NCI-H526 treated with DMSO at 0.1 percent for 48 hours (cell line): ENCODE results near the gene CHCHD3.
"Not testable (repeated sequence)": the region's sequence is repeated elsewhere in the genome, so short reads cannot be mapped to it uniquely, and the experiment has no call there.

ENCODE experiments used
- DNase-seq: peaks from one replicate; lab custom pipeline; 2025; lab: John Stamatoyannopoulos, UW

The CHCHD3 gene

GRCh38 chr7:132904209-132904608 lies 177.7 kb downstream of the CHCHD3 start:
- no peak for DNase-seq

DNA sequence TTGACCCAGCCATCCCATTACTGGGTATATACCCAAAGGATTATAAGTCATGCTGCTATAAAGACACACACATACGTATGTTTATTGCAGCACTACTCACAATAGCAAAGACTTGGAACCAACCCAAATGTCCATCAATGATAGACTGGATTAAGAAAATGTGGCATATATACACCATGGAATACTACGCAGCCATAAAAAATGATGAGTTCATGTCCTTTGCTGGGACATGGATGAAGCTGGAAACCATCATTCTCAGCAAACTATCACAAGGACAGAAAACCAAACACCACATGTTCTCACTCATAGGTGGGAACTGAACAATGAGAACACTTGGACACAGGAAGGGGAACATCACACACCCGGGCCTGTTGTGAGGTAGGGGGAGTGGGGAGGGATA lies 179.6 kb downstream of the CHCHD3 start:
- DNase-seq, result not testable (repeated sequence)

- DNase-seq, result no peak
Measured at GRCh38 chr7:132901241-132901640, 180.6 kb downstream of the CHCHD3 start.

DNA sequence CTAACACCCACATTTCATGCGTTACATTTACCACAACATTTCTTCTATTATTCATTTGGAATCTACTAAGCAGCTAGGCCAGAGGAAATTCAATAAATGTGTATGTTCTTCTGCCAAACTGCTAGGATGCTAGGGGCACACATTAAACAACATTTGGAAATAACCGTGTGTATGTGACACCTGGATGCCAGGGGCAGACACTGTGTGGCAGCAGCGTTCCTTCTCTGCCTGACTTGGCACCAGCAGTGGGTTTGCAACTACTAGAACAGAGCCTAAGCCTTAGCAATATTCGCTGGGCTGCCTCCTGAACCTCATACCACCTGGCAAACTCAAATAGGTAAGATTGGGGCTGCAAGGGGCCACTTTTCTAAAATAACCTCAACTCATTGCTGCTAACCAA lies 182.1 kb downstream of the CHCHD3 start:
- no peak for DNase-seq

DNA sequence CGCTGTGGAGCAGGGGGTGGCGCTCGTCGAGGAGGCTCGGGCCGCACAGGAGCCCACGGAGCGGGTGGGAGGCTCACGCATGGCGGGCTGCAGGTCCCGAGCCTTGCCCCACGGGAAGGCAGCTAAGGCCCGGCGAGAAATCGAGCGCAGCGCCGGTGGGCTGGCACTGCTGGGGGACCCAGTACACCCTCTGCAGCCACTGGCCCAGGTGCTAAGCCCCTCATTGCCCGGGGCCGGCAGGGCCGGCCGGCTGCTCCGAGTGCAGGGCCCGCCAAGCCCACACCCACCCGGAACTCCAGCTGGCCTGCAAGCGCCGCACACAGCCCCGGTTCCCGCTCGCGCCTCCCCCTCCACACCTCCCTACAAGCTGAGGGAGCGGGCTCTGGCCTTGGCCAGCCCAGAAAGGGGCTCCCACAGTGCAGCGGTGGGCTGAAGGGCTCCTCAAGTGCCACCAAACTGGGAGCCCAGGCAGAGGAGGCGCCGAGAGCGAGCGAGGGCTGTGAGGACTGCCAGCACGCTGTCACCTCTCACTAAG lies 183.2 kb downstream of the CHCHD3 start:
- not testable (repeated sequence) for DNase-seq

GRCh38 chr7:132897093-132897687 lies 184.7 kb downstream of the CHCHD3 start:
- DNase-seq, result no peak

DNA sequence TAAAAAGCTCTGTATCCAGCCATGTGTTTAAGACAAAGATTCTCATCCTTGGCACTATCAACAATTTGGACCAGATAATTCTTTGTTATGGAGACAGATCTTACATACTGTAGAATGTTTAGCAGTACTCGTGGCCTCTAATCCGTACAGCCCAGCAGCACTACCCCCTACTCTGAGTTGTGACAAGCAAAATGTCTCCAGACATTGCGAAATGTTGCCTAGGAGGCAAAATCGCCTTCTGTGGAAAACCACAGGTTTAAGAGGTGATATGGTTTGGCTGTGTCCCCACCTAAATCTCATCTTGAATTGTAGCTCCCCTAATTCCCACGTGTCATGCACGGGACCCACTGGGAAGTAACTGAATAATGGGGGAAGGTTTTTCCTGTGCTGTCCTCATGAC lies 186.7 kb downstream of the CHCHD3 start:
- no peak for DNase-seq

DNA sequence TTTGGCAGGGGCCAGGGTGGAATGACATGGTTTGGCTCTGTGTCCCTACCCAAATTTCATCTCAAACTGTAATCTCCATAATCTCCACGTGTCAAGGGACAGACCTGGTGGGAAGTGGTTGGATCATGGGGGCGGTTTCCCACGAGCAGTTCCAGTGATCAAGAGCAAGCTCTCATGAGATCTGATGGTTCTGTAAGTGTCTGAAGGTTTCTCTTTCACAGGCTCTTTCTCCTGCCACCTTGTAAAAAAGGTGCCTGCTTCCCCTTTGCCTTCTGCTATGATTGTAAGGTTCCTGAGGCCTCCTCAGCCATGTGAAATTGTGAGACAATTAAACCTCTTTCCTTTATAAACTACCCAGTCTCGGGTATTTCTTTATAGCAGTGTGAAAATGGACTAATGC lies 188.3 kb downstream of the CHCHD3 start:
- no peak for DNase-seq

GRCh38 chr7:132892744-132893143 lies 189.1 kb downstream of the CHCHD3 start:
- not testable (repeated sequence) for DNase-seq

DNA sequence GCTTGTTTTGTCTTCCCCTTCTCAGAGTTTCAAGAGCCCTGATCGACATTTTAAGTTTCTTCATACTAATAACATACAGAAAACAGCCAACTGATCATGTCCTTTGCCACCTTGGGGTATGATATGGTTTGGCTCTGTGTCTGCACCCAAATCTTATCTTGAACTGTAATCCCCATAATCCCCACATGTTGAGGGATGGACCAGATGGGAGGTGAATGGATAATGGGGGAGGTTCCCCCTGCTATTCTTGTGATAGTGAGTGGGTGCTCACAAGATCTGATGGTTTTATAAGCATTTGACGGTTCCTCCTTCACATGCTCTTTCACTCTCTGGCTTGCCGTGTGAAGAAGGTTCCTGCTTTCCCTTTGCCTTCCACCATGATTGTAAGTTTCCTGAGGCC lies 190.3 kb downstream of the CHCHD3 start:
- no peak for DNase-seq

DNA sequence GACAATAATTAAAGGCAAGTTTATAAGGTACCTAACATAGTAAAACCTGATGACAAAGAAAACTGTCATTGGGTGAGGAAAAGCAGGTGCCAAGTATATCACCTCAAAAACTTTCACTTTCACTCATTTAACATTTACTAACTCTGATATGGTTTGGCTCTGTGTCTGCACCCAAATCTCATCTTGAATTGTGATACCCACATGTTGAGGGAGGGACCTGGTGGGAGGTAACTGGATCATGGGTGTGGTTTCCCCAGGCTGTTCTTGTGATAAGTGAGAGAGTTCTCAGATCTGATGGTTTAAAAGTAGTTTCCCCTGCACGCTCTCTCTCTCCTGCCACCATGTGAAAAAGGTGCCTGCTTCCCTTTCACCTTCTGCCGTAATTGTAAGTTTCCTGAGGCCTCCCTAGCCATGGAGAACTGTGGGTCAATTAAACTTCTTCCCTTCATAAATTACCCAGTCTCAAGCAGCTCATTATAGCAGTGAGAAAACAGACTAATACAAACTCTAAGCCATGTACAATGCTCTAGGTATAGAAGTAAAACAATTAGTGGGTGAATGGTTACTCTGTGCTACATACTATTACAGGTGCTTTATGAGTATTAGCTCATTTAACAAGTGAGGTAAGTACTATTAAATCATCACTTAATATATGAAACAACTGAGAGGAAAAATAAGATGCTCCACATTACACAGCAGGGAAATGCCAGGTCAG lies 199.0 kb downstream of the CHCHD3 start:
- no peak for DNase-seq

DNA sequence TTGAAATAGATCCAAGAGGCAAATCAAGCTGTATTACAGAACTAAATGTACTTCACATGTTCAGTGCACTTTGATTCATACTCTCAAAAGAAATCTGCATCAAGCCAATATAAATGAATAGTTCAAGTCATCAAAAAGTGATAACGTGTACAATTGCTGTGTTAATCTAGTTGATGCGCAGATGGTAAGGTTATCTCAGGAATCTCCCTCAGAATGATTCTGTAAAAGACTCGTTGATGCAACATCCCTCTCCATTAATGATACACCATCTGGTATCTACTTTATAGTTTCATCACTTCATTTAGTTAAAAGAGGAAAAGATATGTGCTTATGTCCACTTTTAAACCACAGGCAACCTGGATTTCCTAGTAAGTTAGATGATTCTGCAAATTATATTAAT lies 200.6 kb downstream of the CHCHD3 start:
- DNase-seq, result no peak

DNA sequence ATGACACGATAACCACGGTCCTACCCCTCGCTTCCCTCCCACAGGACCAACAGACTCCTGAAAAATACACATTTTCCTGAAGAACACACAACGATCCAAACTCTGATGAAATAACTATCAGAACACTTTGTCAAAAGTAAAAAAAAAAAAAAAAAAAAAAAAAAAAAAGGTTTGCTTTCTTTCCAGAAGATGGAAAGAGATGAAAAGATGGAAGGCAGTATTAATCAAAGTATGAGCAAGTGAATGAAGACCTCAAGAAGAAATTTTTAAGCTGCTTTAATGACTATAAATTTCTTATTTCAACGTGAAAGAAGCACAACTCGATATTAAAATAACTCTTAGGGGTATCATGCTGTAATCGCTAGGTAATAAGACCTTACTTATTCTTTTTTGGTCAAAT lies 202.3 kb downstream of the CHCHD3 start:
- no peak for DNase-seq

DNA sequence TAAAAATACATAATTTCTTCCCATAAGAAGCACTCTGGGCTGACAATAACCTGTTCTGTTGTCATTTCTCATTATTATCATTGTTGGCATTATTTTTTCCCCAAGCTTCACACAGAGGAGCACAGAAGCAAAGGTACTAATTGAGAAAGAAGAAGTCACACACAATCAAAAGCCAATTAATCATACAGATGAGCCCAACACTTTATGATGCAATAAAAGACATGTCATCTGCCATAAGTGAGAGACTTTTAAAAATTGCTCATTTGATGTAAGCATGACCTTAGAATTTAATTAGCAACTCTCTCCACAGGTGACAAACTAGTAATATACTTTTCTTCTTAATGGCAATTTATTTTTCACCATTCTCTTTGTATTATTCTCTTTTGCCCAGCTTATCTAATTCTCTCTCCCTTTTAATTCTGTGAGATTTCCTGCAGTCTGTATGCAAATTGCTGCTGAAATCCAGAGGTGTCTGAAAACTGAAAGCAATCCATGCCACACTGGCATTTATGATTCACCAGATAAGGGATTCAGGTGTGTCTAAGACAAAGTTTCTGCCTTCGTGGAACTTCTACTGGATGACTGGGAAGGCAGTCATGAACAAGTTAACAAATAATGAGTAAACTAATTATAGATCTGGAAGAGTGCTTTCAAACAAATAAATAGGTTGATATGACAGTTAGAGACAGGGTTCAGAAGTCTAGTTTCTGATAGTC lies 203.5 kb downstream of the CHCHD3 start:
- DNase-seq, result no peak

- DNase-seq, result no peak
Measured at GRCh38 chr7:132877573-132877972, 204.3 kb downstream of the CHCHD3 start.

DNA sequence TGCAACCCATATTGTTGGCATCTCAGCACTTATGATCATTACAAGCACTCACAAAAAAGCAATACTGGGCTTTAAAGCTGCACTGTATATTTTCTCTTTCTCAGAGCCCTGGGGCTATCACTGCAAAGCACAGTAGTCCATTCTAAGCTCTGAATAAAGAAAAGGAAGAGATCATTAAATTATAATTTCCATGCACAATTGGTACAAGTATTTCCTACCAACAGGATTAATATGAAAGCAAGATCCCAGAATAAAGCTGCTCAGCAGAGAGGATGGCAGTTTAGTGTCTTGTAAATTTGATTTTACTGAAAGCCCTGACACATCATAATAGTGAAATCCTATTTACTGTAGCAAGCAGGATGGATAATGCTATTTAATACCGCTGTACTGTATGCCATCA lies 205.3 kb downstream of the CHCHD3 start:
- no peak for DNase-seq

GRCh38 chr7:132872034-132872433 lies 209.9 kb downstream of the CHCHD3 start:
- DNase-seq, result no peak

- DNase-seq, result no peak
Measured at GRCh38 chr7:132871419-132871818, 210.5 kb downstream of the CHCHD3 start.

DNA sequence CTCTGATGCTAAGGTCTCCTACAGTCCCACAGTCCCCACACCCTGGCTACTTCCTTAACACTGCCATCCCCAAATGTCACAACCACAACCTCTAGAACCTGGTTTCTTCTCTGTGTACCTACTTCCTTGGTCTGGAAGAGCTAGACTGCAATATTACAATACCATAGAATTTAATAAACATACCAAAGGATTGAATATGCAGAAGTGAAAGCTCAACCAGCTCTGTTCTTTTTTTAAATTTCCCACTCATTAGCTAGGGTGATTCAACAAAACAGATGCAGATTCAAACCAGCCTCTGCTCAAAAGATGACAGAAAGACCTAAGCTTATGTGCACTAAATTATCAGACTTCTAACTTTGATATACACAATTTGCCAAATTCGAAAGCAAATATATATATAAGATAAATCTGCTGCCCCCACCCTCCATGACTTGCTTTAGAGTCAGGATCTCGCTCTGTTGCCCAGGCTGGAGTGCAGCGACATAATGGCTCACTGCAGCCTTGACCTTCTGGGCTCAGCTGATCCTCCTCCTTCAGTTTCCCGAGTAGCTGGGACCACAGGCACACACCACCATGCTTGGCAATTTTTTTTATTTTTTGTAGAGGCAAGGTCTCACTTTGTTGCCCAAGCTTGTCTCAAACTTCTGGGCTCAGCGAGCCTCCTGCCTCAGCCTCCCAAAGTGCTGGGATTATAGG lies 212.6 kb downstream of the CHCHD3 start:
- DNase-seq, result no peak

DNA sequence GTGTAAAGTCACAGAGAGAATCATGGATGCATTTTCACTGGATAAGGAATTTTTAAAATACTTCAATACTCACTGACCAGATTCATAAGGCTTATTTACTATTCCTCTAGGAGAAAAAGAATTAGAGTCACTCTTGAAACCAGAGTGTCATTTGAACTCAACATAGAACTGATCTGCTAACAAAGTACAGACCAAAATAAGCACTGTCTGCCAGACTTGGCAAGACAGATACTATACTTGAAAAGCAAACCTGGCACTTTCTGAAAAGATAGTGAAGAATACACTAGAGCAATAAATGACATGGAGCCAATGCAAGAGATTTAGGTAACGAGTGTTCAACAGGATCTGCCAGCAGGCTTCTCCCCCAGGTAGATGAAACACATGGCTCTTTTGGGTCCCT lies 215.3 kb downstream of the CHCHD3 start:
- DNase-seq, result no peak

- no peak for DNase-seq
Measured at GRCh38 chr7:132866144-132866531, 215.8 kb downstream of the CHCHD3 start.

- DNase-seq, result no peak
Measured at GRCh38 chr7:132865366-132866143, 216.3 kb downstream of the CHCHD3 start.
